ENCODE data around the gene STXBP2.

GRCh38 chr19:7632340-7633203 lies 4.3 kb upstream of the STXBP2 start:
- TF ChIP-seq CTCF (IDR thresholded peaks at IDR 0.05) (no peak), POLR2A (IDR thresholded peaks at IDR 0.05) (no peak)

Data from uterus (tissue), 2 donors.